Measurements from ENCODE around the gene ABHD3.
"Not testable (repeated sequence)": the region's sequence is repeated elsewhere in the genome, so short reads cannot be mapped to it uniquely, and the experiment has no call there.

The ABHD3 gene

GRCh38 chr18:21704603-21705364 lies at the start of gene ABHD3:
Gene ABHD3 (minus strand): TSS chr18:21704774. CDS start chr18:21704665, 109 bp downstream.
- peak; percentile 95 to 97 (median 97) for DNase-seq

- DNase-seq, result no peak
Observed at GRCh38 chr18:21747764-21748693, 43.5 kb upstream of the ABHD3 start.

GRCh38 chr18:21747268-21747667 lies 42.7 kb upstream of the ABHD3 start:
- DNase-seq, result no peak

GRCh38 chr18:21745231-21745630 lies 40.7 kb upstream of the ABHD3 start:
- DNase-seq, result no peak

- DNase-seq, result no peak
Observed at GRCh38 chr18:21743166-21743832, 38.7 kb upstream of the ABHD3 start.

GRCh38 chr18:21742315-21742687 lies 37.7 kb upstream of the ABHD3 start:
- DNase-seq, result no peak

GRCh38 chr18:21741562-21742314 lies 37.2 kb upstream of the ABHD3 start:
- peak; percentile 50 to 72 (median 53) for DNase-seq

- no peak for DNase-seq
Observed at GRCh38 chr18:21741312-21741561, 36.7 kb upstream of the ABHD3 start.

- DNase-seq, result peak; percentile 98 to 100 (median 99)
Observed at GRCh38 chr18:21740538-21741311, 36.2 kb upstream of the ABHD3 start, which contains the start of gene MIB1. Gene MIB1 (plus strand): TSS chr18:21740792. CDS start chr18:21741584, 792 bp downstream.

- DNase-seq, result no peak
Observed at GRCh38 chr18:21739604-21740537, 35.3 kb upstream of the ABHD3 start.

GRCh38 chr18:21736926-21737325 lies 32.4 kb upstream of the ABHD3 start:
- not testable (repeated sequence) for DNase-seq

GRCh38 chr18:21735452-21736015 lies 31.0 kb upstream of the ABHD3 start:
- no peak for DNase-seq

GRCh38 chr18:21733011-21733410 lies 28.4 kb upstream of the ABHD3 start:
- no peak for DNase-seq

- no peak for DNase-seq
Observed at GRCh38 chr18:21727702-21728101, 23.1 kb upstream of the ABHD3 start.

GRCh38 chr18:21725201-21725600 lies 20.6 kb upstream of the ABHD3 start:
- DNase-seq, result no peak

- DNase-seq, result no peak
Observed at GRCh38 chr18:21722687-21723086, 18.1 kb upstream of the ABHD3 start.

GRCh38 chr18:21714474-21714873 lies 9.9 kb upstream of the ABHD3 start:
- DNase-seq, result no peak

- not testable (repeated sequence) for DNase-seq
Observed at GRCh38 chr18:21707130-21707529, 2.6 kb upstream of the ABHD3 start.

GRCh38 chr18:21706386-21706865 lies 1.9 kb upstream of the ABHD3 start:
- no peak for DNase-seq

- no peak for DNase-seq
Observed at GRCh38 chr18:21703241-21703820, 1.2 kb downstream of the ABHD3 start.
